MCF 10A (cell line): ENCODE data around the gene LYL1. TPM values are rescaled to one million over a fixed set of nuclear protein-coding genes. Genes with fewer than 3 reads are reported as not detected.

ENCODE experiments used
- BruUV-seq: library from RNA; stranded (reverse); fragments of 400-500 nt; replicated peaks from 2 replicates; lab custom pipeline; 2021; lab: Mats Ljungman, UMichigan
- CTCF ChIA-PET: fragments of 300-600 bp; sonication (Branson Sonifier 250); formaldehyde crosslinking; extraction: SDS; loops from one replicate; lab custom pipeline; 2021; ENCODE audit warnings: antibody characterized with exemption, inconsistent platforms; lab: Yijun Ruan, JAX
- POLR2A ChIA-PET: fragments of 300-600, 350-650 bp; sonication (Branson Sonifier 250); formaldehyde crosslinking; extraction: SDS; loops from one replicate; lab custom pipeline; 2020; ENCODE audit warnings: antibody characterized with exemption, inconsistent platforms; lab: Yijun Ruan, JAX
- DNase-seq: peaks from one replicate; pipeline ENCODE4 v3.0.0-alpha.2; 2018; ENCODE audit not compliant: unreplicated experiment
- H3K27ac Mint-ChIP-seq: one replicate; pipeline ENCODE4 v1.8.0; 2022; ENCODE audit warnings: mild to moderate bottlenecking, low read depth, mixed read lengths; ENCODE audit not compliant: unreplicated experiment
- H3K27me3 Mint-ChIP-seq: one replicate; pipeline ENCODE4 v1.8.0; 2022; ENCODE audit warnings: mixed read lengths; ENCODE audit not compliant: insufficient read depth, unreplicated experiment
- H3K36me3 Mint-ChIP-seq: one replicate; pipeline ENCODE4 v1.8.0; 2022; ENCODE audit warnings: mild to moderate bottlenecking, moderate library complexity, mixed read lengths; ENCODE audit not compliant: insufficient read depth, unreplicated experiment
- H3K4me1 Mint-ChIP-seq: one replicate; pipeline ENCODE4 v1.8.0; 2022; ENCODE audit warnings: mixed read lengths; ENCODE audit not compliant: insufficient read depth, unreplicated experiment
- H3K4me3 Mint-ChIP-seq: one replicate; pipeline ENCODE4 v1.8.0; 2022; ENCODE audit warnings: mild to moderate bottlenecking, moderate library complexity, mixed read lengths; ENCODE audit not compliant: unreplicated experiment
- H3K9me3 Mint-ChIP-seq: one replicate; pipeline ENCODE4 v1.8.0; 2022; ENCODE audit warnings: mixed read lengths; ENCODE audit not compliant: unreplicated experiment
- intact Hi-C: fragments of 100-400 bp; cut with micrococcal nuclease; formaldehyde crosslinking; loops from 2 replicates; pipeline ENCODE4 v1.14.1; 2022
- total RNA-seq: library from RNA; stranded (reverse); gene quantifications from 2 replicates; pipeline ENCODE4 v1.2.3, GENCODE V29; 2022
- TF ChIP-seq, protein P1 (sequence below): fragments of 200-600 bp; IDR thresholded peaks from one replicate; pipeline ENCODE4 v1.8.0; 2022; ENCODE audit warnings: antibody characterized with exemption, mild to moderate bottlenecking; ENCODE audit not compliant: unreplicated experiment

Gene LYL1
- total RNA-seq, 1 experiment from 2014 or later = not detected

DNA sequence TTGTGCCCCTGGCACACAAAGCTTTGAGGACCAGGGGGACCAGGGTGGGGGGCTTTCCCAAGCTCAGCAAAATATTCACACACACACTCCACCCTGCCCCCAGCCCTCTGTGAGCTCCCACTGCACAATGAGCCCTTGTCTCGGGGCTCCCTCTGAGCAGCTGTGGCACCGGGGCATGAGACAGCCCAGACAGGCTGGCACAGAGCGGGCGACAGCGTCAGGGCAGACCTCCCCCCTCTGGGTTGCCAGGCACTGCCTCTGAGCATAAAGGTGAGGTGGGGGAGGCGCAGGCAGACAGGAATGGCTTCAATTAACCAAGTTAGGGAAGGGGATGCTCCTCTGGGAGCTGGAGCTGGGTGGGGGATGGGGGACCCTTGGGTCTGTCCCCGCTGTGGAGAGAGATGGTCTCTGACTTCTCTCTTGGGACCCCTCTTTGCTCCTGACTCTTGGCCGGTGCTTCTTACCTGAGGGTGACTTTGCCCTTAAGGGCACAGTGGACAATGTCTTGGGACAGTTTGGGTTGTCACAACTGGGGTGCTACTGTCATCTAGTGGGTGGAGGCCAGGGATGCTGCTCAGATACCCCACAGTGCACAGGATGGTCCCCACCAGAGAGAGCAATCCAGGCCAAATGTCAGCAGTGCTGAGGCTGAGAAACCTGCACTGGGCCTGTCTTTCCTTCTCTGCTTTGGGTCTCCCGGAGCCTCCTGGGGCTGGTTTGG lies 30.3 kb downstream of the LYL1 start:
- BruUV-seq = no TSS peak
- ChIA-PET POLR2A (no interaction called here), CTCF (interaction anchor here (0.6 to 3.5 kb wide), 4 partner anchors 12 to 107 kb away, joined by 3 to 33 read pairs (median 3); no protein-coding TSS in a partner anchor)
- intact Hi-C loops = no loop called here
- DNase-seq = no peak
- Mint-ChIP-seq H3K36me3 (peaks cover 15% of the 10 kb centered on the region), H3K4me3 (no peak overlapping the region), H3K4me1 (no peaks in the 10 kb centered on the region), H3K27me3 (no peaks in the 10 kb centered on the region), H3K27ac (no peak overlapping the region), H3K9me3 (no peaks in the 10 kb centered on the region)
- TF ChIP-seq, protein P1, sequence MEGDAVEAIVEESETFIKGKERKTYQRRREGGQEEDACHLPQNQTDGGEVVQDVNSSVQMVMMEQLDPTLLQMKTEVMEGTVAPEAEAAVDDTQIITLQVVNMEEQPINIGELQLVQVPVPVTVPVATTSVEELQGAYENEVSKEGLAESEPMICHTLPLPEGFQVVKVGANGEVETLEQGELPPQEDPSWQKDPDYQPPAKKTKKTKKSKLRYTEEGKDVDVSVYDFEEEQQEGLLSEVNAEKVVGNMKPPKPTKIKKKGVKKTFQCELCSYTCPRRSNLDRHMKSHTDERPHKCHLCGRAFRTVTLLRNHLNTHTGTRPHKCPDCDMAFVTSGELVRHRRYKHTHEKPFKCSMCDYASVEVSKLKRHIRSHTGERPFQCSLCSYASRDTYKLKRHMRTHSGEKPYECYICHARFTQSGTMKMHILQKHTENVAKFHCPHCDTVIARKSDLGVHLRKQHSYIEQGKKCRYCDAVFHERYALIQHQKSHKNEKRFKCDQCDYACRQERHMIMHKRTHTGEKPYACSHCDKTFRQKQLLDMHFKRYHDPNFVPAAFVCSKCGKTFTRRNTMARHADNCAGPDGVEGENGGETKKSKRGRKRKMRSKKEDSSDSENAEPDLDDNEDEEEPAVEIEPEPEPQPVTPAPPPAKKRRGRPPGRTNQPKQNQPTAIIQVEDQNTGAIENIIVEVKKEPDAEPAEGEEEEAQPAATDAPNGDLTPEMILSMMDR = no peak

DNA sequence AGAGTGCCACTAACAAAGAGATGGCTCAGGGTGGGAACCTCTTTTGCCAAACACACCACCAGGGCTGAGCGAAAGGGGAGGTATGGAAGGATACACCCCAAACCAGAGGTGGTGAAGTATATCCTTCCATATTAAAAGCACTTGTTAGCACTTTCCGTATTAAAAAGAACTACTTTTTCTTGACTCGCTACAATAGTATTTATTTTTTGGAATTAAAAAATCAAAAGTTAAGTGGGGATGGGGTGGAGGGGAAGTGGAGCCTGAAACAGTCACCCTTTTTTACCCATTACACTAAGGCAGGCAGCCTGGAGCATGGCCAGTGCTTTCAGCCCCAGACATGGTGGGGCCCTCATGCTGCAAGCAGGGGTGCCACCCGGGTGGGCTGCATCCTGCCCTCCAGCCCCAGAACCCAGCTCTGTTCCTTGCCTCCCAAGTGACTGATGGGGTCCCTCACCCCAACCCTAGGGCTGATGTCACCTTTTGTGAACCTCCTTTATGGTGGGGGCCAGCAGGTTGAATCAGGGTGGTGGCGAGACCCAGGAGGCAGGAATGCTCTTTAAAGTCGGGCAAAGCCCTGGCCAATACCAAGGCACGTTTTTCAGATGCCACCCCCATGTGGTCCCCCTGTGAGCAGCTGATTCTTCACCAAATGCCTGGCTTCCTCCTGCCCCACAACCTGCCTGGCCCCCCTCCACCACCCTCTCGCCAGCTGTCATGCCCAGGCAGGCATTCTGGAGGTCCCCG lies 31.0 kb downstream of the LYL1 start:
- Mint-ChIP-seq H3K36me3 (peaks cover 15% of the 10 kb centered on the region), H3K4me1 (no peaks in the 10 kb centered on the region), H3K4me3 (no peak overlapping the region), H3K9me3 (no peaks in the 10 kb centered on the region), H3K27me3 (no peaks in the 10 kb centered on the region), H3K27ac (no peak overlapping the region)
- no TSS peak for BruUV-seq
- no peak for DNase-seq
- intact Hi-C loops = no loop called here
- POLR2A ChIA-PET = no interaction called here
- CTCF ChIA-PET = interaction anchor here (0.6 to 3.5 kb wide), 5 partner anchors 11 to 106 kb away, joined by 3 to 33 read pairs (median 3); no protein-coding TSS in a partner anchor
- TF ChIP-seq, protein P1 = no peak

DNA sequence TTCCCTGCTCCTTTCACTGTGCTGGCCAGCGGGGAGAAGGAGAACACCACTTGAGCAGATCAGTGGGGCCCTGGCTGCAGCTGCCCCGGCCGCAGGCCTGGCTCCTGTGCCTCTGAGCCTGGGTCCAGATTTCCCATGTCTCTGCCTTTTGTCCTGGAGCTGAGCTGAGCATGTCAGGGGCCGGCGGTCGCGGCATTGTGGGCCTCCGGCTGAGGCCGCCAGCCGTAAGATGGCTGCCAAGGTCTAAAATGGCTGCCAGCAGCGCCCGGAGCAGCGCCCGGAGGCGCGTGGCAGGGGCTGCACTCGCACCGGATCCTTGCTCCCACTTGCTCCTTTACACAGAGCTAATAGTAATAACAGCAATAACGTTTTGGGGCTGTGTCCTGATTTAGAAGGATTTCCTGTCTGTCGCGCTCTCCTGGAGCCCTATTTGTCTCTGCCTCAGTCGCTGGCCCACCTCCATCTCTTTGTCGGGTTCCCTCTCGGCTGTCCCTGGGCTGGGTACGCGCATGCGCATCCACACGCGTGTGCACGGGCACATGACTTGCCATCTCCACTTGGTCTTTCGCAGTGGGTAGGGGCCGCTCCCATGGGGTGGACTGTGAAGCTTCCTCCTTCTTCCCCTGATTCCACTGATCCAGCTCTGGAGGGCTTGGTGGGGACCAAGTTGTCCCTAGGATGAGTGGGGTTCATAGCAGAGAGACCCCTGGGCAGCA lies 32.1 kb downstream of the LYL1 start:
- DNase-seq = no peak
- ChIA-PET CTCF (interaction anchor here (0.7 to 3.5 kb wide), 5 partner anchors 10 to 105 kb away, joined by 3 to 33 read pairs (median 3); no protein-coding TSS in a partner anchor), POLR2A (no interaction called here)
- no peak overlapping the region for H3K27ac Mint-ChIP-seq
- TF ChIP-seq, protein P1 = no peak
- intact Hi-C loops = no loop called here
- H3K27me3 Mint-ChIP-seq = no peaks in the 10 kb centered on the region
- H3K4me3 Mint-ChIP-seq = no peak overlapping the region
- H3K9me3 Mint-ChIP-seq = no peaks in the 10 kb centered on the region
- BruUV-seq = no TSS peak
- peaks cover 15% of the 10 kb centered on the region for H3K36me3 Mint-ChIP-seq
- H3K4me1 Mint-ChIP-seq = no peaks in the 10 kb centered on the region
